SHP77 (cell line): Measurements from ENCODE around the gene TLR7.

ENCODE experiments used
- DNase-seq, 2 experiments: peaks; one replicate each; lab custom pipeline; 2025; lab: John Stamatoyannopoulos, UW

The TLR7 gene

GRCh38 chrX:12866451-12867377 is at the start of gene TLR7:
Gene TLR7, plus strand, starts transcription at chrX:12867072. Its CDS starts 507 bp downstream, at chrX:12867579.
- no peak for DNase-seq

DNA sequence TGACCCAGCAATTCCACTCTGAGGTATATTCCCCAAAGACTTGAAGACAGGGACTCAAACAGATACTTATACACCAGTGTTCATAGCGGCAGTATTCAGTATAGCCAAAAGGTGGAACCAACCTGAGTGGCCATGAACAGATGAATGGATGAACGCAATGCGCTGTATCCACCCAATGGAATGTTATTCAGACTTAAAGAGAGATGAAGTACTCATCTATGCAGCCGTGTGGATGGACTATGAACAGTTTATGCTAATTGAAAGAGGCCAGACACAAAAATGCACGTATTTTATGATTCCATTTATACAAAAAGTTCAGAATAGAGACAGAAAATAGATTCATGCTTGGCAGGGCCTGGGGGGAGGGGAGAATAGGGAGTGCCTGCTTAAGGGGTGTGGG is 49.3 kb upstream of the TLR7 start:
- no peak for DNase-seq

GRCh38 chrX:12819222-12819621 is 47.6 kb upstream of the TLR7 start:
- no peak for DNase-seq

DNA sequence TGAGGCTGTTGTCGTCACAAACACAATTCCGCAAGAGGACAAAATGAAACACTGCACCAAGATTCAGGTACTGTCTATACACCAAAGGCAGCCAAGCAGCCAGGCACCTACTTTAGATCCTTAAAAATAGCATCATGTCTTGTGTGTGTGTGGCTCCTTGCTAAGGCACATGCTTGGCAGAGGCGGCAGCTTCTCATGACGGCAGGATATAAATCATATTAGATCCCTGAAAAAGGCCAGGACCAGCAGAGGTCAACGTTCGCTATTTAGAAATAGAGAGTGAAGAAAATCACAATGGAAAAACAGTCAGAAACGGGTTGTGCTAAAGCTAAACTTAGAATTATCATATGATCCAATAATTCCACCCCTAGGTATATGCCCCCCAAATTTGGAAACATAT is 46.1 kb upstream of the TLR7 start:
- DNase-seq: no peak

DNA sequence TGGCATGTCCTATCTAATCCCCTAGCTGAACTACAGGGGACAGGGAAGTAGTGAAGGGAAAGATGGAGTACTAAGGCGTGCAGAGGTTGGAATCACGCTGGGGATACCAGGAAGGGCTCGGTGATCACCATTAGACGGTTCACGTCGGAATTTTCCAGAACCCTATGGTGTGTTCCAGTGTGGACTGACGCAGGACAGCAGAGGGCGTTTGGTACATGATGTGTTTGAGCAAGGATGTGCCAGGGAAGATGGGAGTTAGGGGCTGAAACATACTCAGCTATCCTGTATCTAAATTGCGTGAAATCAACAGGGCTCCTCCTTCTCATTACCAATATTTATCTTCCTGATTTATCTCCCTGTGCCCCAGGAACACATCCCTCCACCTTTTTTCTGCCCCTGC is 41.9 kb upstream of the TLR7 start:
- no peak for DNase-seq

DNA sequence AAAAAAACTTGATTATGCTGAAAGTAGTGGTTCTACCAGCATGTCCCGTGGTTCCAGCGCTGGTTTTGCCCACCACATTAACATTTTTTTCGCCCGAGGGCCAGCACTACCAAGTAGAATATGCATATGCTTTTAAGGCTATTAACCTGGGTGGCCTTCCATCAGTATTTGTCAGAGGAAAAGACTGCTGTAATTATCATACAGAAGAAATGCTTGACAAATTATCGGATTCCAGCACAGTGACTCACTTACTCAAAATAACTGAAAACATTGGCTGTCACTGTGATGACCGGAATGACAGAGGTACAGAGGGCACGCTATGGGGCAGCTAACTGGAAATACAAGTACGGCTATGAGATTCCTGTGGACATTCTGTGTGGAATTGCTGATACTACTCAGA is 41.1 kb upstream of the TLR7 start:
- no peak for DNase-seq

DNA sequence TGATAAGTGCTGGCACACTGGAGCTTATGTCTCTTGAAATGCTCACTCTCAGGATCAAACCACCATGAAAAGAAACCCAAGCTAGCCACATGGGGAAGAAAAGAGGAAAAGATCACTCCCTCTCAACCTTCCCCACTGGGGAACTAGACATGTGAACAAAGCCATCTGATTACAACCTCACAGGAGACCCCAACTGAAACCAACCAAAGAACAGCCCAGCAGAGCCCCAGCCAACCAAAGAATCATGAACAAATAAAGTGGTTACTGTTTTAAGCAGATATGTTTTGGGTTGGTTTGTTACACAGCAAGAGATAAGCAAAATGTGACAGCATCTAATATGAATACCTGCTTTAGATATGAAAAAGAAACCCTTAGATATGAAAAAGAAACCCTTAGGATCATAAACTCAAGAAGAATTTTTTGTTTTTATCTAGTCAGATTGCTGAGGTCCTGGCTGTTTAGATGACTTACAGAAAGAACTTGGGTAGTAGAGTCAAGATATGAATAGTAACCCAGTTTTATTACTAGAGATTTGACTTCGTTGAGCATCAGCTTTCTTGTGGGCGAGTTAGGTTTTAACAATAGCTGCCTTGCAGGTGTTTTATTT is 23.7 kb upstream of the TLR7 start:
- no peak for DNase-seq

- DNase-seq: no peak
These were observed 23.1 kb upstream of the TLR7 start for GRCh38 chrX:12843668-12844279.

- DNase-seq: no peak
These were observed 22.6 kb upstream of the TLR7 start for GRCh38 chrX:12844319-12844718.

- DNase-seq: no peak
These were observed 1.5 kb upstream of the TLR7 start for GRCh38 chrX:12865359-12865758.

DNA sequence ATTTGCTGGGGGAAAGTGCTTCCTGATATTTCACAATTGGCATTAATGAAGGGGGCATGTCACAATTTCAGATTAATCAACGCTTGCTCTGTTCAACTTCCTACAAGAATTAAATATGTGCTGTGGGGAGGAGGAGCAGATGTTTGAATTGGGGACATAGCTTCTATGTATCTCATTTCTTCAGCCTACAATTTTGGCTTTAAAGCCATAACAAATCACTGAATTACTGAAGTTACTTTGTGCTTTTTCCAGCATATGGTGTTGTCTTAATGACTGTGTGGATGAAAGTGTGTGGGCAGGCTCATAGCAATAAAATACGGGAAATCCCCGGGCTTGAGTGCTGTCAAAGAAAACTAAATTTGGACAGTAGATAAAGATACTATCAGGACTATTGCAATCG is 813 bp downstream of the TLR7 start:
- no peak for DNase-seq

- no peak for DNase-seq
These were observed 1.9 kb downstream of the TLR7 start for GRCh38 chrX:12868747-12869146.

- DNase-seq: no peak
These were observed 4.4 kb downstream of the TLR7 start for GRCh38 chrX:12871257-12871656.

DNA sequence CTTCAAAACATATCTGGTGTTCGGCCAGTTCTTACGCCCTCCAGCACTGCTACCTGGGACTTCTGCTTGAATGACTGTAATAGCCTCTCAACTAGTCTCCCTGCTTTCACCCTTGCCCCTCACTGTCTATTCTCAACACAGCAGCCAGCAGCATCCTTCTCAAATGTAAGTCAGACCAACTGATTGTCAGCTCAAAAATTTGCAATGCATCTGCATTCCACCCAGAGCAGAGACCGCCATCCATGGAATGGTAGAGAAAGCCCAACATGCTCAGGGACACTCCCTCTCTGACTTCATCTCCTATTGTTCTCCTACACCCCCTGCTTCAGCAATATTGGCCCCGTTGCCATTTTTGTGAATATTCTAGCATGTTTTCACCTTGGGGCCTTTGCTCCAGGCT is 5.9 kb downstream of the TLR7 start:
- no peak for DNase-seq

DNA sequence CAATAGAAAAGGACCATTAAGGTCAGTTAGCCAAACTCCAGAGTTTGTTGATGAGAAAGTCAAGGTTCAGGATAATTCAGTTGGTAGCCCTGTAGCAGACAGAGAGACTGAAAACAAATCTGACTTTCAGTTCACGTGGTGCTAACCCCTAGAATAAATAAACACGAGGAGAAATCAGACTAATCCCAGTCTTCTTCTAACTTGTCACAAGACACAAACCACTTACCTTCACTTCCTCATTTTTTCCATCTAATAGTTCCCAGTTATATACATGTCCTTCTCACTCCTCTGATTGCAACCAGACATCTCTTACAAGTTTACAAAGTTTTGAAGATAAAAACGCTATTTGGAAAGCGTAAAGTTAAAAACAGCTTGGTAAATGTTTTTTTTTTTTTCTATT is 7.7 kb downstream of the TLR7 start:
- no peak for DNase-seq

- DNase-seq: no peak
These were observed 10.5 kb downstream of the TLR7 start for GRCh38 chrX:12877386-12877785.

GRCh38 chrX:12878536-12878935 is 11.7 kb downstream of the TLR7 start:
- DNase-seq: no peak

DNA sequence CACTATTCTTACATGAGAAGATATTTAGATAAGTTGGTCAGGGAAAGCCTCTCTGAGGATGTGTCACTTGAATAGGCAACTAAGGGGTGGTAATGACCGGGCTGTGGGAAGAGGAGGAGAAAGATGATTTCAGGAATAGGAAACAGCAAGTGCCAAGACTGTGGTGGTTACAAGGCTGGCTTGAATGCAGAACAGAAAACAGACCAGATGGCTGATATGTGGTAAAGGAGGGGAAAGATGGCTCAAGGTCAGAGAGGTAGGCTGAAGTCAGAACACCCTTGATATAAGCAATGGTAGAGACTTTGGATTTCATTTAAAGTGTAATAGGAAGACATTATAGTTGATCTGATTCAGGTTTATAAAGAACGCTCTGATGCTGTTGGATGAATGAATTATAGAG is 15.0 kb downstream of the TLR7 start:
- DNase-seq: no peak

DNA sequence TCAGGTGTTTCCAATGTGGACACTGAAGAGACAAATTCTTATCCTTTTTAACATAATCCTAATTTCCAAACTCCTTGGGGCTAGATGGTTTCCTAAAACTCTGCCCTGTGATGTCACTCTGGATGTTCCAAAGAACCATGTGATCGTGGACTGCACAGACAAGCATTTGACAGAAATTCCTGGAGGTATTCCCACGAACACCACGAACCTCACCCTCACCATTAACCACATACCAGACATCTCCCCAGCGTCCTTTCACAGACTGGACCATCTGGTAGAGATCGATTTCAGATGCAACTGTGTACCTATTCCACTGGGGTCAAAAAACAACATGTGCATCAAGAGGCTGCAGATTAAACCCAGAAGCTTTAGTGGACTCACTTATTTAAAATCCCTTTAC is 18.6 kb downstream of the TLR7 start:
- DNase-seq: no peak

GRCh38 chrX:12886545-12886944 is 19.7 kb downstream of the TLR7 start:
- DNase-seq: no peak

GRCh38 chrX:12887141-12887540 is 20.3 kb downstream of the TLR7 start:
- no peak for DNase-seq

DNA sequence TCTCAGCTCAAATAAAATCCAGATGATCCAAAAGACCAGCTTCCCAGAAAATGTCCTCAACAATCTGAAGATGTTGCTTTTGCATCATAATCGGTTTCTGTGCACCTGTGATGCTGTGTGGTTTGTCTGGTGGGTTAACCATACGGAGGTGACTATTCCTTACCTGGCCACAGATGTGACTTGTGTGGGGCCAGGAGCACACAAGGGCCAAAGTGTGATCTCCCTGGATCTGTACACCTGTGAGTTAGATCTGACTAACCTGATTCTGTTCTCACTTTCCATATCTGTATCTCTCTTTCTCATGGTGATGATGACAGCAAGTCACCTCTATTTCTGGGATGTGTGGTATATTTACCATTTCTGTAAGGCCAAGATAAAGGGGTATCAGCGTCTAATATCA is 20.9 kb downstream of the TLR7 start:
- DNase-seq: no peak

DNA sequence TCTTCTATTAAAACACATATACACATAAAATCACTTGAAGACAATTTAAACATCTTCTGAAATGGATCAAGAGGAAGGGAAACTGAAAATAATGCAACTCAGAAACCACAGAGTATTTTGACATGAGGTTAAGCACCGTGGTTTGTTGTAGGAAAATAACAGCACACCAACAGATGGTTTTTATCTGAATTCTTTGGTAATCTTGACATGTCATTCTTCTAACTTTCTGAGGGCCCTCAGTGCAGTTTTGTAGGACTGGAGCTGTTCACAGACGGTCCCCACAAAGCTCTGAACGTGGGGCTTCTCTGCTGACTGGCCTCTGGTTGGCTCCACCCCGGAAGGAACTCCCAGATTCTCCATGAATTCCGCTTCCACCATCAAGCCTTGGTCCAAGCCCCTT is 23.6 kb downstream of the TLR7 start:
- DNase-seq: no peak
